SU-DHL-6 (cell line): ENCODE data around the gene GRIK5.

Experiments used
- H2AFZ ChIP-seq: fragments of 200-600 bp; sonication (generic); 2 replicates; pipeline ENCODE4 v1.6.1; 2014; ENCODE audit warnings: low read depth, mild to moderate bottlenecking, moderate library complexity, mixed read lengths, antibody characterized with exemption, low read length; ENCODE audit not compliant: severe bottlenecking
- H3F3A ChIP-seq: fragments of 200-600 bp; shearing (Covaris generic); 2 replicates; pipeline ENCODE4 v1.6.0; 2016; ENCODE audit warnings: antibody characterized with exemption, mild to moderate bottlenecking; ENCODE audit not compliant: insufficient read depth
- H3K27ac ChIP-seq: fragments of 200-600 bp; sonication (generic); 2 replicates; pipeline ENCODE4 v1.5.1; 2016; ENCODE audit warnings: low read depth, mild to moderate bottlenecking, low read length, moderate library complexity, mixed read lengths
- H3K27me3 ChIP-seq: fragments of 200-600 bp; sonication (generic), shearing (Covaris generic); 2 replicates; pipeline ENCODE4 v1.6.0; 2014; ENCODE audit warnings: mild to moderate bottlenecking, low read length
- H3K36me3 ChIP-seq: fragments of 200-600 bp; sonication (generic); 2 replicates; pipeline ENCODE4 v1.6.1; 2014; ENCODE audit warnings: mild to moderate bottlenecking, low read length, mixed read lengths
- H3K4me2 ChIP-seq: fragments of 300-600, 200-600 bp; shearing (Covaris generic), sonication (generic); 2 replicates; pipeline ENCODE4 v1.6.0; 2014; ENCODE audit warnings: low read length, low read depth, mild to moderate bottlenecking; ENCODE audit not compliant: poor library complexity, severe bottlenecking
- H3K4me3 ChIP-seq: fragments of 200-600 bp; sonication (generic); 2 replicates; pipeline ENCODE4 v1.5.1; 2014; ENCODE audit warnings: antibody characterized with exemption, low read length, mild to moderate bottlenecking, mixed read lengths; ENCODE audit not compliant: insufficient read depth, poor library complexity, severe bottlenecking
- H3K79me2 ChIP-seq: fragments of 200-600 bp; sonication (generic); 2 replicates; pipeline ENCODE4 v1.6.1; 2014; ENCODE audit warnings: mild to moderate bottlenecking, low read length, moderate library complexity; ENCODE audit not compliant: insufficient read depth
- H3K9ac ChIP-seq: fragments of 200-600 bp; sonication (generic); 2 replicates; pipeline ENCODE4 v1.7.0; 2014; ENCODE audit warnings: mild to moderate bottlenecking, low read length
- H3K9me2 ChIP-seq: fragments of 200-600 bp; sonication (generic); replicated peaks from 2 replicates; pipeline ENCODE4 v1.6.1; 2014; ENCODE audit warnings: low read length; ENCODE audit not compliant: insufficient read depth
- H3K9me3 ChIP-seq: fragments of 200-600 bp; sonication (generic); 2 replicates; pipeline ENCODE4 v1.6.1; 2014; ENCODE audit warnings: low read length, mixed read lengths; ENCODE audit not compliant: insufficient read depth
- H4K20me1 ChIP-seq: fragments of 200-600 bp; sonication (generic); 2 replicates; pipeline ENCODE4 v1.6.1; 2014; ENCODE audit warnings: low read depth, mild to moderate bottlenecking, antibody characterized with exemption, low read length, moderate library complexity, mixed read lengths
- EZH2phosphoT487 ChIP-seq: fragments of 200-600 bp; sonication (generic), shearing (Covaris generic); conservative IDR thresholded peaks from 2 replicates; pipeline ENCODE4 v1.6.1; 2018; ENCODE audit warnings: mild to moderate bottlenecking, antibody characterized with exemption, low read length, moderate library complexity, mixed read lengths
- TF ChIP-seq, protein P1 (sequence below): fragments of 200-600 bp; sonication (generic); IDR thresholded peaks from one replicate; pipeline ENCODE4 v1.5.1; 2017; ENCODE audit warnings: antibody characterized with exemption, mild to moderate bottlenecking, low read length, moderate library complexity; ENCODE audit not compliant: insufficient read depth, poor library complexity, severe bottlenecking

GRIK5 gene

GRCh38 chr19:42068361-42068755 lies 1.6 kb downstream of the GRIK5 start:
- Histone ChIP-seq H3F3A (no peaks in the 10 kb centered on the region), H3K79me2 (no peaks in the 10 kb centered on the region), H2AFZ (no peak overlapping the region), H3K4me3 (no peak overlapping the region), H3K9me2 (no peaks in the 10 kb centered on the region), H3K27me3 (no peaks in the 10 kb centered on the region), H3K27ac (no peak overlapping the region), H3K4me2 (no peak overlapping the region), H3K9ac (no peak overlapping the region), H4K20me1 (no peaks in the 10 kb centered on the region), H3K36me3 (no peaks in the 10 kb centered on the region), H3K9me3 (no peaks in the 10 kb centered on the region)
- TF ChIP-seq, protein P1, sequence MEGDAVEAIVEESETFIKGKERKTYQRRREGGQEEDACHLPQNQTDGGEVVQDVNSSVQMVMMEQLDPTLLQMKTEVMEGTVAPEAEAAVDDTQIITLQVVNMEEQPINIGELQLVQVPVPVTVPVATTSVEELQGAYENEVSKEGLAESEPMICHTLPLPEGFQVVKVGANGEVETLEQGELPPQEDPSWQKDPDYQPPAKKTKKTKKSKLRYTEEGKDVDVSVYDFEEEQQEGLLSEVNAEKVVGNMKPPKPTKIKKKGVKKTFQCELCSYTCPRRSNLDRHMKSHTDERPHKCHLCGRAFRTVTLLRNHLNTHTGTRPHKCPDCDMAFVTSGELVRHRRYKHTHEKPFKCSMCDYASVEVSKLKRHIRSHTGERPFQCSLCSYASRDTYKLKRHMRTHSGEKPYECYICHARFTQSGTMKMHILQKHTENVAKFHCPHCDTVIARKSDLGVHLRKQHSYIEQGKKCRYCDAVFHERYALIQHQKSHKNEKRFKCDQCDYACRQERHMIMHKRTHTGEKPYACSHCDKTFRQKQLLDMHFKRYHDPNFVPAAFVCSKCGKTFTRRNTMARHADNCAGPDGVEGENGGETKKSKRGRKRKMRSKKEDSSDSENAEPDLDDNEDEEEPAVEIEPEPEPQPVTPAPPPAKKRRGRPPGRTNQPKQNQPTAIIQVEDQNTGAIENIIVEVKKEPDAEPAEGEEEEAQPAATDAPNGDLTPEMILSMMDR = no peak
- no peak for TF ChIP-seq EZH2phosphoT487

- no peaks in the 10 kb centered on the region for H3K36me3 ChIP-seq
- no peaks in the 10 kb centered on the region for H3K9me3 ChIP-seq
- no peak overlapping the region for H3K4me2 ChIP-seq
- H3K9me2 ChIP-seq = no peaks in the 10 kb centered on the region
- H3K27me3 ChIP-seq = no peaks in the 10 kb centered on the region
- no peaks in the 10 kb centered on the region for H4K20me1 ChIP-seq
- H2AFZ ChIP-seq = no peak overlapping the region
- TF ChIP-seq EZH2phosphoT487 = no peak
- TF ChIP-seq, protein P1 = no peak
- H3K9ac ChIP-seq = no peak overlapping the region
- H3F3A ChIP-seq = no peaks in the 10 kb centered on the region
- no peak overlapping the region for H3K27ac ChIP-seq
- H3K4me3 ChIP-seq = no peak overlapping the region
- H3K79me2 ChIP-seq = no peaks in the 10 kb centered on the region
Measured at GRCh38 chr19:42067315-42067888, 2.6 kb downstream of the GRIK5 start.

DNA sequence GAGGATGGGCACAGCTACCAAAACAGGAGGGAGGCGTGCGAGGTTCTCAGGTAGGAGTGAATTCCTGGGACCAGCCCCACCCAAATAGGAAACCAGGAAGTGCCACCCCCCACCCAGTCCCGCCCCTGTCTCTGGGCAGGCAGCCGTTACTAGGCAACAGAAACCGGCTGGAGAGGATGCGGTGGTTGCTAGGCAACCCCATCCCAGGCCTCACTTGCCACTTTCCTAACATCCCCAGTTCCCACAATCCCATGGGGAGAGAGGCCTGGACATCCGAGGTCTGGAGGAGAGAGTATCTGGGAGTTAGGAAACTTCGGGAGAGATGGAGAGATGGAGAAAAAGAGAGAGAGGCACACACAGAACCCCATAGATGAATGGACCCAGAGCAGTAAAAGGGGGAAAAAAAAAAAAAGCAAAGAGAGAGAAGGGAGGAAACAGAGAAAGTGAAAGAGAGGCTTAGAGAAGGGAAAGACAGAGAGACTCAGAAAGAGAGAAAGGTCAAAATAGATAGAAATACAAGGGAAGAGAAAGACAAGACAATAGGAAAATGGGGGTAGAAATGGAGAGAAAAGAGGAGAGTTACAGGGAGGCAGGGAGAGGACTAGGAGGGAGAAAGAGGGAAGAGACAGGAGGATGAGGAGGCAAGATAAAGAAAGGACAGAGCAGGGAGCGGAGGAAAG lies 3.8 kb downstream of the GRIK5 start:
- no peaks in the 10 kb centered on the region for H4K20me1 ChIP-seq
- H3F3A ChIP-seq = no peaks in the 10 kb centered on the region
- no peak overlapping the region for H2AFZ ChIP-seq
- no peaks in the 10 kb centered on the region for H3K79me2 ChIP-seq
- no peak overlapping the region for H3K4me3 ChIP-seq
- no peaks in the 10 kb centered on the region for H3K36me3 ChIP-seq
- H3K27me3 ChIP-seq = no peaks in the 10 kb centered on the region
- no peaks in the 10 kb centered on the region for H3K9me2 ChIP-seq
- H3K27ac ChIP-seq = no peak overlapping the region
- TF ChIP-seq, protein P1 = no peak
- no peak for TF ChIP-seq EZH2phosphoT487
- no peak overlapping the region for H3K9ac ChIP-seq
- H3K4me2 ChIP-seq = no peak overlapping the region
- H3K9me3 ChIP-seq = no peaks in the 10 kb centered on the region
